Esophagus (tissue), 2 donors: ENCODE results near the gene APMAP. TPM values are rescaled to one million over a fixed set of nuclear protein-coding genes. Genes with fewer than 3 reads are reported as not detected.

Source experiments
- H3K27ac ChIP-seq, 2 donors: one replicate each; pipeline ENCODE4 v1.5.1; 2013; ENCODE audit warnings: low read depth in 2 of 2, mild to moderate bottlenecking in 2 of 2, inconsistent platforms in 1 of 2, low read length in 1 of 2, moderate library complexity in 1 of 2
- H3K27me3 ChIP-seq, 2 donors: one replicate each; pipeline ENCODE4 v1.6.1; 2013; ENCODE audit warnings: low read length in 2 of 2, control low read depth in 1 of 2, mild to moderate bottlenecking in 1 of 2; ENCODE audit not compliant: insufficient read depth in 2 of 2, control insufficient read depth in 1 of 2
- H3K36me3 ChIP-seq, 2 donors: one replicate each; pipeline ENCODE4 v1.6.1; 2013; ENCODE audit warnings: low read length in 1 of 2; ENCODE audit not compliant: control insufficient read depth in 2 of 2, insufficient read depth in 2 of 2
- H3K4me1 ChIP-seq, 2 donors: one replicate each; pipeline ENCODE4 v1.6.1; 2013; ENCODE audit warnings: low read length in 1 of 2; ENCODE audit not compliant: control insufficient read depth in 2 of 2, insufficient read depth in 2 of 2
- H3K4me3 ChIP-seq, 2 donors: one replicate each; pipeline ENCODE4 v1.5.1; 2013; ENCODE audit warnings: low read length in 2 of 2, mild to moderate bottlenecking in 2 of 2, low read depth in 1 of 2, moderate library complexity in 1 of 2
- H3K9me3 ChIP-seq, 2 donors: one replicate each; pipeline ENCODE4 v1.6.1; 2013; ENCODE audit warnings: mild to moderate bottlenecking in 2 of 2, low read depth in 1 of 2, low read length in 1 of 2, moderate library complexity in 1 of 2; ENCODE audit not compliant: control insufficient read depth in 2 of 2, insufficient read depth in 1 of 2
- WGBS, 2 donors: extraction: QIAGEN DNeasy Blood & Tissue Kit; methylation state at CpG; one replicate each; pipeline ENCODE4 v1.1.7; 2013; 5-methylcytosine and 5-hydroxymethylcytosine counted together
- polyA plus RNA-seq, 2 donors: library from polyadenylated mRNA; stranded (reverse); fragments of 200-250 nt; gene quantifications; one replicate each; pipeline ENCODE4 v1.2.3, GENCODE V29; 2013
- donor health status: healthy with polysubstance abuse.
- donor health status: Bipolar disorder and iron deficiency.

The APMAP gene
- polyA plus RNA-seq, 2 donors: 9.6 to 20.5 TPM

DNA sequence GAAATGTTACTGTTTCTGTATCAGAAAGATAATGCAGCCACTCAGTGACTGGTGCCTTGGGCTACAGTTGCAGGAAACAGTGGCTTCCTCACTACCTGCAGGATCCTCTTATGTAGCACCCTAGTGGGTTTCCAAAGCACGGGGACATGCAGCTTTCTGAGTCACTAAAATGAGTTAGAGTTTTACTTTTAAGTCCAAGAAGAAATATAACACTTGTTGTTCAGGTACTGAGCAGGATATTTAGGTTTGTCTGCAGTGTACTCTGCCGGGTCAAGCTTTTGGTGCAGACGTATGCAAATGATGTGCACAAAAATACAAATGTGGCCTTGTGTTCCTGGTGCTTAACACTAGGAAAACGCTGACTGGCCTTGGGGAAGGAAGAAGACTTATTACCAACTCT lies 43.4 kb upstream of the APMAP start:
- Histone ChIP-seq H3K4me1 (peaks cover 22 to 32% of the 10 kb centered on the region in 2 donors), H3K36me3 (peaks cover 0 to 2% of the 10 kb centered on the region in 2 donors), H3K27ac (no peak overlapping the region), H3K9me3 (no peaks in the 10 kb centered on the region), H3K27me3 (no peaks in the 10 kb centered on the region), H3K4me3 (no peak overlapping the region)
- WGBS, 2 donors: 43 to 57% methylated on average over 4 of the region's 4 CpGs

GRCh38 chr20:25033924-25034300 lies 41.4 kb upstream of the APMAP start:
- Histone ChIP-seq H3K4me3 (no peak overlapping the region), H3K36me3 (peaks cover 0 to 10% of the 10 kb centered on the region in 2 donors), H3K27me3 (no peaks in the 10 kb centered on the region), H3K27ac (peak overlapping the region in 1 of 2 donors; percentile 44), H3K4me1 (peaks cover 11 to 22% of the 10 kb centered on the region in 2 donors), H3K9me3 (no peaks in the 10 kb centered on the region)
- WGBS, 2 donors: 53 to 61% methylated on average over 3 of the region's 3 CpGs

DNA sequence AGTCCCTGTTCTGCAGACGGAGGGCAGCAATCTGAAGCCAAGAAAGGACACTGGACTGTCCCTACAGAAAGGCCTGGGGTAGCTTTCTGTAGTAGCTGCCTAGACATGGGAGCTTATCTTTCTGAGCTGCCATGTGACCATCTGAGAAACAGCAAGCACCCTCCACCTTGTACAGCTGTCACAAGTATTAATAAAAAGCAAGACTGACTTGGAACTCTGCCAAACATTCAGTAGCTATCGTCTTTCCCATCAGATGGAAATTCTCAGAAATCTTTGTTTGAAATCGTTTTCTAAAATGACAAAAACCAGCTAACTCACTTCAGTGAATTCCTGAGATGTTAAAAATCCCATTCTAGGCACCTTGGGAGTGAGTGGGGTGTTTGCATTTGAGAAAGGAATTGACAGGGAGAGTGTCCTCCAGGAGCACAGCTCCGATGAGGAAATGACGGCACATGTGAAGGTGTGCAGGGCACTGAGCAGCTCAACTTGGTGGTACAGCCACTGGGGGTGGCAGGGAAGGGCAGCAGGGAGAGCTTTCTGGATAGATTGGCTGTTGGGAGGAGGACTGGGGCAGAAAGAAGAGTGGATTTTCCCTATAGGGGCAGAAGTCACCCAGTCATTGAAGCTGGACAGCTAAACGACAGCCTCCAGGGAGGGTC lies 40.8 kb upstream of the APMAP start:
- peak overlapping the region; percentile 30 to 44 for H3K27ac ChIP-seq
- H3K9me3 ChIP-seq: no peaks in the 10 kb centered on the region
- H3K36me3 ChIP-seq: peaks cover 0 to 10% of the 10 kb centered on the region in 2 donors
- no peak overlapping the region for H3K4me3 ChIP-seq
- WGBS, 2 donors: 47 to 56% methylated on average over 6 of the region's 6 CpGs
- H3K27me3 ChIP-seq: no peaks in the 10 kb centered on the region
- H3K4me1 ChIP-seq: peaks cover 9 to 18% of the 10 kb centered on the region in 2 donors

DNA sequence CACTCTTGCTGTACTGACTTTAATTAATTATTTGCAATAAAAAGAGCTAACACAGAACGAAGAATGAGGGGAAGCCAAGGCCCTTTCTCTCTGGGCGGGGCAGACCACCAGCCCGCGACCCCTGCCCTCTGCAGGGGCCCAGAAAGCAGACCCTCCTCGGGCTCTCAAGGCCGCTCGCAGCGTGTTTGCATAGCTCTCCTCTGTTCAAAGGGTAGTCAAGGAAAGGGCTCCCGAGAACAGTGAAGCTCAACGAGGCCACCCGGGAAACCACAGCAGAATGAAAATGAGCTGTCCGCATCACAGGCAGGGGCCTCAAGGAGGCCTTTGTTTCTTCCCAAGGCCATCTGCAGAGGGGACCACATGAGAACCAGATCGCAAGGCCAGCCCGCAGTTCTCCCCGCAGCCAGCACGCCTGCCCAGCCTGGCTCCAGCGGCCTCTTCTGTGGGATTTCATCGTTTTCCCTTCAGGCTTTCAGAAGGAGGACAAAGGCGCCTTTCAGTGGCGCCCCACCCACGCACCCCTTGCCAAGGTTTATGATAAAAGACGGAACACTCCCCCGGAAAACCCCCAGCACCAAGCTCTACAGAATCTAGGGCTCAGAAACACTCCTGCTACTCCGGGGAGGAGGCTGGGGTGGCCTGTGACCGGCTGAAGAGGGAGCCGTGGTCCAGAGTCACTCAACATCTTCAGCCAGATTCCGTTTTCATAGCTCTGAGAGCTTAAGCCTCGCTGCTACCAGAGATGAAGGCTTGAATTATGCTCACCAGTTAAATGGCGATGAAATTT lies 40.1 kb upstream of the APMAP start:
- Histone ChIP-seq H3K36me3 (peaks cover 0 to 10% of the 10 kb centered on the region in 2 donors), H3K27me3 (no peaks in the 10 kb centered on the region), H3K27ac (peak overlapping the region; percentile 22 to 30), H3K4me3 (no peak overlapping the region), H3K4me1 (peaks cover 9 to 14% of the 10 kb centered on the region in 2 donors), H3K9me3 (no peaks in the 10 kb centered on the region)
- WGBS, 2 donors: 41 to 45% methylated on average over 29 of the region's 29 CpGs

DNA sequence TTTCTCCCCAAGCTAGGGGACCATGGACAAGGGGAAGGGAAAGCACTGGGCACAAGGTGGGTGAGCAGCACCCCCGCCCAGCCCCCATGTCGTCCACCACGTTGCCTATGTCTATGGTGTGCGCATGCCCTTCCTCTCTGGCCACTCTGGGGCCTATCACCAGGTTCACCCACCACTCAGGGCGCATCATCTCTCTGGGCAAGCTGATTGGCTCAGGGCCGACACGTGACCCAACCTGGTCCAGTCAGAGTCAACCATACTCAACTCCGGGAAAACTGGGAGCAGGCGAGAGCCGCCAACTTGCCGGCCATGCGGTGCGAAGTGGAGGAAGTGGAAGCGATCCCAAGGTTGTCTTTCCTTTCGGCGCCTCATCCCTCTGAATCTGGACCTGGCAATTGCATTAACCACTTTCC lies 39.5 kb upstream of the APMAP start:
- Histone ChIP-seq H3K4me3 (no peak overlapping the region), H3K9me3 (no peaks in the 10 kb centered on the region), H3K4me1 (peaks cover 8 to 10% of the 10 kb centered on the region in 2 donors), H3K27ac (no peak overlapping the region), H3K36me3 (peaks cover 0 to 10% of the 10 kb centered on the region in 2 donors), H3K27me3 (no peaks in the 10 kb centered on the region)
- 91 to 95% methylated on average over 16 of the region's 16 CpGs for WGBS, 2 donors

- Histone ChIP-seq H3K36me3 (peaks cover 0 to 11% of the 10 kb centered on the region in 2 donors), H3K27ac (no peak overlapping the region), H3K27me3 (no peaks in the 10 kb centered on the region), H3K9me3 (no peaks in the 10 kb centered on the region), H3K4me1 (peaks cover 7 to 11% of the 10 kb centered on the region in 2 donors), H3K4me3 (no peak overlapping the region)
- 78 to 95% methylated on average over 3 of the region's 3 CpGs for WGBS, 2 donors
Observed at GRCh38 chr20:25031241-25031640, 38.7 kb upstream of the APMAP start.

GRCh38 chr20:25030649-25031207 lies 38.2 kb upstream of the APMAP start:
- H3K36me3 ChIP-seq: peaks cover 0 to 15% of the 10 kb centered on the region in 2 donors
- no peaks in the 10 kb centered on the region for H3K9me3 ChIP-seq
- H3K4me3 ChIP-seq: no peak overlapping the region
- H3K27me3 ChIP-seq: no peaks in the 10 kb centered on the region
- H3K4me1 ChIP-seq: peaks cover 7 to 12% of the 10 kb centered on the region in 2 donors
- WGBS, 2 donors: 88 to 94% methylated on average over 8 of the region's 8 CpGs
- H3K27ac ChIP-seq: no peak overlapping the region

DNA sequence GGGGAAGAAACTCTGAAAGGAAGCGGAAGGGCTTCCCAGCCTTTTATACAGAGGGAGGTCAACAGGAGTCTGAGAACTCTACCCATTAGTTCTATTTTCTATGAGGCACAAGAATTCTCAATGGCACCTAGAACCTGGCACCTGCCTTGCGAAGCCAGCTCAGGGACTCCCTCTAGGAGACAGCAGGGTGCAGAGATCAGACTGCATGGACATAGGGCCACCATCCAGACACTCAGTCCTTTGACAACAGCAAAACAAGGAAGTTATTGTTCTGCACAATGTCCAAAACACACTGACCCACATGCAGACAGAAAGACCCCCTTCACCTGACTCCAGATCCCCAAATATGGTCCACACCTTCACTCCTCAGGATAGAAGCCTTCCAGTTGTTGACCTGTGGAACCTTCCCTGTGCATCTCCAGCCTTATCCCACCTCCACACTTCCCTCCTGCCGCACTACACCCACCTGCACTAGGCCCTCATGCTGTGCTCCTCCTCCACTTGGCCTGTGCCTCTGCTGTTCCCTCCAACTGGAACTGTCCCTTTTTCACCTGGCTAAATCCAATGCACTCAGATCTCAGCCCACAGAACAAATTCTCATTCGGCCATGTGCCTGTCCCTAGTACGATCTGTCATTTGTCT lies 37.6 kb upstream of the APMAP start:
- Histone ChIP-seq H3K27me3 (no peaks in the 10 kb centered on the region), H3K4me3 (no peak overlapping the region), H3K36me3 (peaks cover 0 to 15% of the 10 kb centered on the region in 2 donors), H3K27ac (no peak overlapping the region), H3K4me1 (peaks cover 7 to 12% of the 10 kb centered on the region in 2 donors), H3K9me3 (no peaks in the 10 kb centered on the region)
- WGBS, 2 donors: 96 to 97% methylated on average over 5 of the region's 5 CpGs

DNA sequence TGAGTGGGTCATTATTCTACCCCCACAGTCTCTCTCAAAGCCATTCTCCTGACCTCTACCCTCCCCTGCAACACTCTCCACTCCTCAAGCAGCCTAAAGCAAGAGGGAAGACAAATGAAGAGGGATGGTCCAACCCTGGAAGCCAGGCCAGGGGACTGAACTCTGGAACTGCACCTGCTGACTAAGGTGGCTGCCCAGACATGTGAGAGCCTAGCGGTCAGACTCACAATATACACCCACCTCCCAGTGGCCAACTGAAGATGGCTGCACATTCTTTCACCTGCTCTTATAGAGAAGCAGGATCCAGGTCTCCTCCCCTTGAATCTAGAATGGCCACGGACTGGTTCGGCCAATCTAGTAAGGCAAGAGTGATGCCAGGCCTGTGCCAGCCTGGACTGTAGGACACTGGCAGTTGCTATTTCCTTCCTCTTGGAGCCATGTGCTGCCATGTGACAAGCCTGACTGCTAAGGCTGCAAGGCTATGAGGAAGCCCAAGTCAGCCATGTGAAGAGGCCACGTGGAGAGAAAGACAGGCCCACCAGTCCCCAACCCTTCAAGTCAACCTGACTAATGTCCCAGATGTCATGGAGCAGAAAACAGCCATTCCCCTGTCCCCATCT lies 33.5 kb upstream of the APMAP start:
- no peak overlapping the region for H3K4me3 ChIP-seq
- WGBS, 2 donors: 90 to 94% methylated on average over 4 of the region's 4 CpGs
- H3K4me1 ChIP-seq: peaks cover 9 to 18% of the 10 kb centered on the region in 2 donors
- no peak overlapping the region for H3K27ac ChIP-seq
- peaks cover 0 to 17% of the 10 kb centered on the region in 2 donors for H3K36me3 ChIP-seq
- no peaks in the 10 kb centered on the region for H3K27me3 ChIP-seq
- no peaks in the 10 kb centered on the region for H3K9me3 ChIP-seq
